HepG2 (cell line): ENCODE data around the gene PRSS36. TPM values are rescaled to one million over a fixed set of nuclear protein-coding genes. Genes with fewer than 3 reads are reported as not detected.
A peak's percentile ranks its signal among the peaks of the same experiment; 100 is the strongest.

ENCODE experiments used
- IRX3 ChIP-seq: sonication (generic); formaldehyde crosslinking; IDR thresholded peaks from 2 replicates; pipeline ENCODE4 v1.8.1; 2023; ENCODE audit warnings: mild to moderate bottlenecking, low read depth, missing genetic modification reagents, borderline replicate concordance
- ISX ChIP-seq: sonication (generic); formaldehyde crosslinking; conservative IDR thresholded peaks from 2 replicates; pipeline ENCODE4 v1.5.0; 2020; ENCODE audit warnings: missing genetic modification reagents
- SP4 ChIP-seq: sonication (generic); formaldehyde crosslinking; IDR thresholded peaks from 2 replicates; pipeline ENCODE4 v1.8.1; 2023; ENCODE audit warnings: mild to moderate bottlenecking, missing genetic modification reagents
- ZNF34 ChIP-seq: sonication (generic); formaldehyde crosslinking; IDR thresholded peaks from 2 replicates; pipeline ENCODE4 v1.4.0; 2020; ENCODE audit warnings: mild to moderate bottlenecking, missing genetic modification reagents, borderline replicate concordance
- ZNF629 ChIP-seq: sonication (generic); formaldehyde crosslinking; conservative IDR thresholded peaks from 2 replicates; pipeline ENCODE4 v1.5.0; 2020; ENCODE audit warnings: missing genetic modification reagents
- ZNF816 ChIP-seq: sonication (generic); formaldehyde crosslinking; IDR thresholded peaks from 2 replicates; pipeline ENCODE4 v1.8.0; 2022; ENCODE audit warnings: missing genetic modification reagents, mild to moderate bottlenecking, borderline replicate concordance
- polyA plus RNA-seq, 8 experiments: library from polyadenylated mRNA; depleted of rRNA in 3 of 8; stranded (reverse) in 7 of 8; unstranded in 1 of 8; fragments of >200 nt; fragmentation: Illumina TruSeq in 4 of 8; extraction: Trizol in 4 of 8; gene quantifications; 2 replicates each; pipeline versions ENCODE4 v1.2.1 to v1.2.3, GENCODE V29; 2011 to 2016; ENCODE audit warnings: low read depth in 4 of 8, missing spikeins in 1 of 8, mixed read lengths in 1 of 8; ENCODE audit not compliant: insufficient read depth in 1 of 8
- total RNA-seq, 5 experiments: library from RNA; depleted of rRNA; stranded (reverse); fragments of >200 nt; fragmentation: Illumina TruSeq; extraction: Trizol; gene quantifications; 2 replicates each; pipeline ENCODE4 v1.2.3, GENCODE V29; 2016; ENCODE audit warnings: low read depth in 1 of 5
- TF ChIP-seq, protein P1 (sequence below): sonication (generic); formaldehyde crosslinking; IDR thresholded peaks from 2 replicates; pipeline ENCODE4 v1.4.0; 2020; ENCODE audit warnings: missing genetic modification reagents
- TF ChIP-seq, protein P2 (sequence below): IDR thresholded peaks from 2 replicates; pipeline ENCODE4 v1.6.1; 2016; ENCODE audit warnings: low read depth, missing genetic modification reagents, missing compliant biosample characterization
- TF ChIP-seq, protein P3 (sequence below): sonication (generic); formaldehyde crosslinking; IDR thresholded peaks from 2 replicates; pipeline ENCODE4 v1.4.0; 2020; ENCODE audit warnings: mild to moderate bottlenecking, missing genetic modification reagents
- TF ChIP-seq, protein P4 (sequence below): sonication (generic); formaldehyde crosslinking; IDR thresholded peaks from 2 replicates; pipeline ENCODE4 v1.4.0; 2020; ENCODE audit warnings: mild to moderate bottlenecking, missing genetic modification reagents

Gene PRSS36
- total and polyA plus RNA-seq, 2 of the 13 experiments (the other 11 are each of a cell fraction or from before 2014, with no cell fraction given): 1.5 to 2.1 TPM

GRCh38 chr16:31142109-31143010 is 7.5 kb downstream of the PRSS36 start (continued):
- TF ChIP-seq, protein P1, sequence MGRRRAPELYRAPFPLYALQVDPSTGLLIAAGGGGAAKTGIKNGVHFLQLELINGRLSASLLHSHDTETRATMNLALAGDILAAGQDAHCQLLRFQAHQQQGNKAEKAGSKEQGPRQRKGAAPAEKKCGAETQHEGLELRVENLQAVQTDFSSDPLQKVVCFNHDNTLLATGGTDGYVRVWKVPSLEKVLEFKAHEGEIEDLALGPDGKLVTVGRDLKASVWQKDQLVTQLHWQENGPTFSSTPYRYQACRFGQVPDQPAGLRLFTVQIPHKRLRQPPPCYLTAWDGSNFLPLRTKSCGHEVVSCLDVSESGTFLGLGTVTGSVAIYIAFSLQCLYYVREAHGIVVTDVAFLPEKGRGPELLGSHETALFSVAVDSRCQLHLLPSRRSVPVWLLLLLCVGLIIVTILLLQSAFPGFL: no peak; the same call in 1 of the 2 replicates
- TF ChIP-seq, protein P2, sequence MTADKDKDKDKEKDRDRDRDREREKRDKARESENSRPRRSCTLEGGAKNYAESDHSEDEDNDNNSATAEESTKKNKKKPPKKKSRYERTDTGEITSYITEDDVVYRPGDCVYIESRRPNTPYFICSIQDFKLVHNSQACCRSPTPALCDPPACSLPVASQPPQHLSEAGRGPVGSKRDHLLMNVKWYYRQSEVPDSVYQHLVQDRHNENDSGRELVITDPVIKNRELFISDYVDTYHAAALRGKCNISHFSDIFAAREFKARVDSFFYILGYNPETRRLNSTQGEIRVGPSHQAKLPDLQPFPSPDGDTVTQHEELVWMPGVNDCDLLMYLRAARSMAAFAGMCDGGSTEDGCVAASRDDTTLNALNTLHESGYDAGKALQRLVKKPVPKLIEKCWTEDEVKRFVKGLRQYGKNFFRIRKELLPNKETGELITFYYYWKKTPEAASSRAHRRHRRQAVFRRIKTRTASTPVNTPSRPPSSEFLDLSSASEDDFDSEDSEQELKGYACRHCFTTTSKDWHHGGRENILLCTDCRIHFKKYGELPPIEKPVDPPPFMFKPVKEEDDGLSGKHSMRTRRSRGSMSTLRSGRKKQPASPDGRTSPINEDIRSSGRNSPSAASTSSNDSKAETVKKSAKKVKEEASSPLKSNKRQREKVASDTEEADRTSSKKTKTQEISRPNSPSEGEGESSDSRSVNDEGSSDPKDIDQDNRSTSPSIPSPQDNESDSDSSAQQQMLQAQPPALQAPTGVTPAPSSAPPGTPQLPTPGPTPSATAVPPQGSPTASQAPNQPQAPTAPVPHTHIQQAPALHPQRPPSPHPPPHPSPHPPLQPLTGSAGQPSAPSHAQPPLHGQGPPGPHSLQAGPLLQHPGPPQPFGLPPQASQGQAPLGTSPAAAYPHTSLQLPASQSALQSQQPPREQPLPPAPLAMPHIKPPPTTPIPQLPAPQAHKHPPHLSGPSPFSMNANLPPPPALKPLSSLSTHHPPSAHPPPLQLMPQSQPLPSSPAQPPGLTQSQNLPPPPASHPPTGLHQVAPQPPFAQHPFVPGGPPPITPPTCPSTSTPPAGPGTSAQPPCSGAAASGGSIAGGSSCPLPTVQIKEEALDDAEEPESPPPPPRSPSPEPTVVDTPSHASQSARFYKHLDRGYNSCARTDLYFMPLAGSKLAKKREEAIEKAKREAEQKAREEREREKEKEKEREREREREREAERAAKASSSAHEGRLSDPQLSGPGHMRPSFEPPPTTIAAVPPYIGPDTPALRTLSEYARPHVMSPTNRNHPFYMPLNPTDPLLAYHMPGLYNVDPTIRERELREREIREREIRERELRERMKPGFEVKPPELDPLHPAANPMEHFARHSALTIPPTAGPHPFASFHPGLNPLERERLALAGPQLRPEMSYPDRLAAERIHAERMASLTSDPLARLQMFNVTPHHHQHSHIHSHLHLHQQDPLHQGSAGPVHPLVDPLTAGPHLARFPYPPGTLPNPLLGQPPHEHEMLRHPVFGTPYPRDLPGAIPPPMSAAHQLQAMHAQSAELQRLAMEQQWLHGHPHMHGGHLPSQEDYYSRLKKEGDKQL: no peak
- peak; percentile 96 for TF ChIP-seq SP4 (CRISPR knock-in tag)
- TF ChIP-seq ZNF34 (CRISPR knock-in tag): no peak
- TF ChIP-seq ISX (CRISPR knock-in tag): no peak
- peak; percentile 87; the same call in 1 of the 2 replicates for TF ChIP-seq IRX3 (CRISPR knock-in tag)
- TF ChIP-seq, protein P3, sequence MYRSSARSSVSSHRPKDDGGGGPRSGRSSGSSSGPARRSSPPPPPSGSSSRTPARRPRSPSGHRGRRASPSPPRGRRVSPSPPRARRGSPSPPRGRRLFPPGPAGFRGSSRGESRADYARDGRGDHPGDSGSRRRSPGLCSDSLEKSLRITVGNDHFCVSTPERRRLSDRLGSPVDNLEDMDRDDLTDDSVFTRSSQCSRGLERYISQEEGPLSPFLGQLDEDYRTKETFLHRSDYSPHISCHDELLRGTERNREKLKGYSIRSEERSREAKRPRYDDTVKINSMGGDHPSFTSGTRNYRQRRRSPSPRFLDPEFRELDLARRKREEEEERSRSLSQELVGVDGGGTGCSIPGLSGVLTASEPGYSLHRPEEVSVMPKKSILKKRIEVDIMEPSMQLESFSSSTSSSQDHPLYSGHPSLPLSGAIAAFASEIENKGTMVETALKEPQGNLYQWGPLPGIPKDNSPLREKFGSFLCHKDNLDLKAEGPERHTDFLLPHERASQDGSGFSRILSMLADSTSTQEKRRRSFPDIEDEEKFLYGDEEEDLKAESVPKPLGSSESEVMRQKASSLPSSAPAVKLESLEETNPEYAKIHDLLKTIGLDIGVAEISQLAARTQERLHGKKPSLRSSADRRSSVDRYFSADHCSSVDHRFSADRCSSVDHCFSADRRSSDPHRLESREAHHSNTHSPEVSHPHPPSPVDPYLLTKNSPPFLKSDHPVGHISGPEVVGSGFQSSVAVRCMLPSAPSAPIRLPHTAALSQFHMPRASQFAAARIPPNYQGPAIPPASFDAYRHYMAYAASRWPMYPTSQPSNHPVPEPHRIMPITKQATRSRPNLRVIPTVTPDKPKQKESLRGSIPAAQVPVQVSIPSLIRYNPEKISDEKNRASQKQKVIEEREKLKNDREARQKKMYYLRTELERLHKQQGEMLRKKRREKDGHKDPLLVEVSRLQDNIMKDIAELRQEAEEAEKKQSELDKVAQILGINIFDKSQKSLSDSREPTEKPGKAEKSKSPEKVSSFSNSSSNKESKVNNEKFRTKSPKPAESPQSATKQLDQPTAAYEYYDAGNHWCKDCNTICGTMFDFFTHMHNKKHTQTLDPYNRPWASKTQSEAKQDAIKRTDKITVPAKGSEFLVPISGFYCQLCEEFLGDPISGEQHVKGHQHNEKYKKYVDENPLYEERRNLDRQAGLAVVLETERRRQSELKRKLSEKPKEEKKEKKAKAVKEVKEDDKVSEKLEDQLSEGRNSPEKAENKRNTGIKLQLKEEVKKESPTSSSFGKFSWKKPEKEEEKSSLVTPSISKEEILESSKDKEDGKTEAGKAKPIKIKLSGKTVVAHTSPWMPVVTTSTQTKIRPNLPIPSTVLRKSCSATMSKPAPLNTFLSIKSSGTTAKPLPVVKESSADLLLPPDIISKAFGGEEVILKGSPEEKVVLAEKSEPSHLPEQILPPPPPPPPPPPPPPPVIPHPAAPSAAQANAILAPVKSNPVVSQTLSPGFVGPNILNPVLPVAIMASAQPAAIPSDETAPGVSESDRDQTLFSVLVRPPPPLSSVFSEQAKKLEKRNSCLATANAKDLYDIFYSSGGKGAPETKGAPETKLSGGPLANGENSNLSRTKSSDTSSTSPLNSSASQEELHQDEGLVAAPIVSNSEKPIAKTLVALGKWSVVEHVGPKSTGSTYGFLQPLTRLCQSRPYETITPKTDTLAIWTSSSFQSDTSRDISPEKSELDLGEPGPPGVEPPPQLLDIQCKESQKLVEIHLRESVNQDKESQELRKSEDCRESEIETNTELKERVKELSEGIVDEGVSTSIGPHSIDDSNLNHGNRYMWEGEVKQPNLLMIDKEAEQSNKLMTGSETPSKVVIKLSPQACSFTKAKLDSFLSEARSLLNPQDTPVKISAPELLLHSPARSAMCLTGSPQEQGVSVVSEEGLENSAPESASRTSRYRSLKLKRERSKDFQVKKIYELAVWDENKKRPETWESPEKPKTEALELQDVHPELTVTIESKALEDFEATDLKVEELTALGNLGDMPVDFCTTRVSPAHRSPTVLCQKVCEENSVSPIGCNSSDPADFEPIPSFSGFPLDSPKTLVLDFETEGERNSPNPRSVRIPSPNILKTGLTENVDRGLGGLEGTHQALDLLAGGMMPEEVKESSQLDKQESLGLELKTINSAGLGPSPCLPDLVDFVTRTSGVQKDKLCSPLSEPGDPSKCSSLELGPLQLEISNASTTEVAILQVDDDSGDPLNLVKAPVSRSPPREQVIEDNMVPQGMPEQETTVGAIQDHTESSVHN (CRISPR knock-in tag): no peak
- no peak for TF ChIP-seq ZNF816 (CRISPR knock-in tag)
- TF ChIP-seq ZNF629 (CRISPR knock-in tag): no peak
- TF ChIP-seq, protein P4, sequence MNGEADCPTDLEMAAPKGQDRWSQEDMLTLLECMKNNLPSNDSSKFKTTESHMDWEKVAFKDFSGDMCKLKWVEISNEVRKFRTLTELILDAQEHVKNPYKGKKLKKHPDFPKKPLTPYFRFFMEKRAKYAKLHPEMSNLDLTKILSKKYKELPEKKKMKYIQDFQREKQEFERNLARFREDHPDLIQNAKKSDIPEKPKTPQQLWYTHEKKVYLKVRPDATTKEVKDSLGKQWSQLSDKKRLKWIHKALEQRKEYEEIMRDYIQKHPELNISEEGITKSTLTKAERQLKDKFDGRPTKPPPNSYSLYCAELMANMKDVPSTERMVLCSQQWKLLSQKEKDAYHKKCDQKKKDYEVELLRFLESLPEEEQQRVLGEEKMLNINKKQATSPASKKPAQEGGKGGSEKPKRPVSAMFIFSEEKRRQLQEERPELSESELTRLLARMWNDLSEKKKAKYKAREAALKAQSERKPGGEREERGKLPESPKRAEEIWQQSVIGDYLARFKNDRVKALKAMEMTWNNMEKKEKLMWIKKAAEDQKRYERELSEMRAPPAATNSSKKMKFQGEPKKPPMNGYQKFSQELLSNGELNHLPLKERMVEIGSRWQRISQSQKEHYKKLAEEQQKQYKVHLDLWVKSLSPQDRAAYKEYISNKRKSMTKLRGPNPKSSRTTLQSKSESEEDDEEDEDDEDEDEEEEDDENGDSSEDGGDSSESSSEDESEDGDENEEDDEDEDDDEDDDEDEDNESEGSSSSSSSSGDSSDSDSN (CRISPR knock-in tag): peak; percentile 63; the same call in 1 of the 2 replicates
